Urinary bladder (tissue), 4 donors: ENCODE measurements around the gene GNG7. TPM values are rescaled to one million over a fixed set of nuclear protein-coding genes. Genes with fewer than 3 reads are reported as not detected.
"Not testable (repeated sequence)": the region's sequence is repeated elsewhere in the genome, so short reads cannot be mapped to it uniquely, and the experiment has no call there.

Experiments
- DNase-seq: peaks from one replicate; pipeline ENCODE4 v3.0.0-alpha.2; 2015; ENCODE audit errors: extremely low spot score
- H3K27ac ChIP-seq: one replicate; pipeline ENCODE4 v1.5.1; 2013; ENCODE audit warnings: low read depth, mild to moderate bottlenecking, moderate library complexity
- H3K36me3 ChIP-seq: one replicate; pipeline ENCODE4 v1.6.1; 2013; ENCODE audit warnings: mild to moderate bottlenecking, moderate library complexity; ENCODE audit not compliant: insufficient read depth
- H3K4me1 ChIP-seq: one replicate; pipeline ENCODE4 v1.6.1; 2013; ENCODE audit warnings: mild to moderate bottlenecking, moderate library complexity; ENCODE audit not compliant: insufficient read depth
- H3K4me3 ChIP-seq: one replicate; pipeline ENCODE4 v1.5.1; 2013; ENCODE audit warnings: low read depth, low read length
- WGBS: extraction: QIAGEN DNeasy Blood & Tissue Kit; methylation state at CpG from one replicate; pipeline ENCODE4 v1.1.7; 2013; 5-methylcytosine and 5-hydroxymethylcytosine counted together
- polyA plus RNA-seq: library from polyadenylated mRNA; stranded (reverse); fragments of 200-250 nt; gene quantifications from one replicate; pipeline ENCODE4 v1.2.3, GENCODE V29; 2013
- total RNA-seq: library from RNA; depleted of rRNA; stranded (reverse); fragments of >200 nt; gene quantifications from one replicate; pipeline ENCODE4 v1.2.3, GENCODE V29; 2014
- donor health status: healthy with polysubstance abuse.
- donor health status: healthy.

Gene GNG7
- total and polyA plus RNA-seq, 2 donors: 2.8 to 13.9 TPM

GRCh38 chr19:2582984-2583956 is 119.2 kb downstream of the GNG7 start:
- no peaks in the 10 kb centered on the region for H3K36me3 ChIP-seq
- no peaks in the 10 kb centered on the region for H3K4me1 ChIP-seq
- WGBS: 84% methylated on average over 6 of the region's 6 CpGs
- no peak for DNase-seq
- no peak overlapping the region for H3K27ac ChIP-seq
- H3K4me3 ChIP-seq: no peak overlapping the region

GRCh38 chr19:2580396-2580795 is 122.1 kb downstream of the GNG7 start:
- H3K4me1 ChIP-seq: not testable (repeated sequence)
- 95% methylated on average over 5 of the region's 5 CpGs for WGBS

GRCh38 chr19:2579678-2580280 is 122.7 kb downstream of the GNG7 start:
- DNase-seq: no peak
- WGBS: 40% methylated on average over 14 of the region's 14 CpGs
- H3K4me1 ChIP-seq: no peaks in the 10 kb centered on the region

More at GRCh38 chr19:2580396-2580795, 122.1 kb downstream of the GNG7 start:
- H3K27ac ChIP-seq, DNase-seq, H3K4me3 ChIP-seq, H3K36me3 ChIP-seq: not testable (repeated sequence)

GRCh38 chr19:2578901-2579677 is 123.4 kb downstream of the GNG7 start:
- Histone ChIP-seq H3K4me3 (peak overlapping the region; percentile 27), H3K4me1 (no peaks in the 10 kb centered on the region), H3K27ac (no peak overlapping the region), H3K36me3 (no peaks in the 10 kb centered on the region)
- DNase-seq: peak; percentile 53
- WGBS: under 1% methylated on average over 47 of the region's 47 CpGs

More at GRCh38 chr19:2579678-2580280, 122.7 kb downstream of the GNG7 start:
- H3K4me3 ChIP-seq: no peak overlapping the region
- no peaks in the 10 kb centered on the region for H3K36me3 ChIP-seq
- no peak overlapping the region for H3K27ac ChIP-seq

GRCh38 chr19:2578391-2578890 is 124.1 kb downstream of the GNG7 start:
- no peak overlapping the region for H3K27ac ChIP-seq
- H3K4me1 ChIP-seq: no peaks in the 10 kb centered on the region
- no peaks in the 10 kb centered on the region for H3K36me3 ChIP-seq
- DNase-seq: no peak
- WGBS: 9% methylated on average over 13 of the region's 13 CpGs
- H3K4me3 ChIP-seq: no peak overlapping the region

- Histone ChIP-seq H3K4me3 (no peak overlapping the region), H3K27ac (no peak overlapping the region), H3K4me1 (no peaks in the 10 kb centered on the region), H3K36me3 (no peaks in the 10 kb centered on the region)
- DNase-seq: no peak
- WGBS: 77% methylated on average over 18 of the region's 18 CpGs
These were observed 124.7 kb downstream of the GNG7 start for GRCh38 chr19:2577722-2578335.

- WGBS: 73% methylated on average over 37 of the region's 37 CpGs
- Histone ChIP-seq H3K36me3 (no peaks in the 10 kb centered on the region), H3K4me3 (no peak overlapping the region), H3K4me1 (no peaks in the 10 kb centered on the region), H3K27ac (no peak overlapping the region)
- no peak for DNase-seq
These were observed 126.6 kb downstream of the GNG7 start for GRCh38 chr19:2575734-2576481.

- Histone ChIP-seq H3K27ac (no peak overlapping the region), H3K4me3 (no peak overlapping the region), H3K36me3 (no peaks in the 10 kb centered on the region), H3K4me1 (no peaks in the 10 kb centered on the region)
- WGBS: 93% methylated on average over 19 of the region's 19 CpGs
- DNase-seq: no peak
These were observed 127.4 kb downstream of the GNG7 start for GRCh38 chr19:2574971-2575630.

GRCh38 chr19:2574478-2574931 is 128.0 kb downstream of the GNG7 start:
- no peak for DNase-seq
- no peaks in the 10 kb centered on the region for H3K36me3 ChIP-seq
- no peak overlapping the region for H3K4me3 ChIP-seq
- 93% methylated on average over 15 of the region's 15 CpGs for WGBS
- no peaks in the 10 kb centered on the region for H3K4me1 ChIP-seq
- no peak overlapping the region for H3K27ac ChIP-seq

GRCh38 chr19:2573916-2574315 is 128.6 kb downstream of the GNG7 start:
- Histone ChIP-seq H3K4me1 (no peaks in the 10 kb centered on the region), H3K4me3 (no peak overlapping the region), H3K36me3 (no peaks in the 10 kb centered on the region), H3K27ac (no peak overlapping the region)
- no peak for DNase-seq
- WGBS: 90% methylated on average over 19 of the region's 19 CpGs

- not testable (repeated sequence) for H3K4me1 ChIP-seq, H3K4me3 ChIP-seq, H3K27ac ChIP-seq, DNase-seq, H3K36me3 ChIP-seq
- 93% methylated on average over 12 of the region's 12 CpGs for WGBS
These were observed 130.3 kb downstream of the GNG7 start for GRCh38 chr19:2572152-2572551.
